Measurements from ENCODE around the gene CLEC2L. TPM values are rescaled to one million over a fixed set of nuclear protein-coding genes. Genes with fewer than 3 reads are reported as not detected.

The CLEC2L gene
- not detected for total RNA-seq
- long read RNA-seq, donor 1, result 0 reads
- long read RNA-seq, donor 2, result 0 reads

GRCh38 chr7:139523199-139523941 is at the start of gene CLEC2L:
TSS of gene CLEC2L (plus strand) at chr7:139523685. CDS start at chr7:139523928, 243 bp downstream.
- DNase-seq (no peak), ATAC-seq (peak; percentile 51)
- Histone ChIP-seq H3K4me3 (no peak within 1 kb of the TSS), H3K9me3 (no peaks in the 10 kb centered on the region), H3K36me3 (ENCODE audit: low read depth) (no peaks in the 10 kb centered on the region), H3K4me1 (ENCODE audit: low read depth) (no peaks in the 10 kb centered on the region)
- intact Hi-C loops (cut with DNase I, micrococcal nuclease), result no loop called here
- TF ChIP-seq CTCF (IDR thresholded peaks at IDR 0.05), result no peak

DNA sequence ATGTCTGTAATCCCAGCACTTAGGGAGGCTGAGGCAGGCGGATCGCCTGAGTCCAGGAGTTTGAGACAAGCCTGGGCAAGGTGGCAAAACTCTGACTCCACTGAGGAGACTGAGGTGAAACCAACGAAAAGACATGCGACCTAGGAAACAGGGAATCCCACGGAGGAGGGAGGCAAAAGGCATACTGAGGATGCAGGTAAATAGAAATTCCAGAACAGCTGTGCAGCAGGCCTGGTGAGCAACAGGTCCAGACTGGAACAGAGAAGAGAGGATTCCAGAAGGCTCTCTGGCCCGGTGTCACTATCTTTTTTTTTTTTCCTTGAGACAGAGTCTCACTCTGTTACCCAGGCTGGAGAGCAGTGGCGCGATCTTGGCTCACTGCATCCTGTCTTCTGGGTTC is 47.3 kb upstream of the CLEC2L start:
- ATAC-seq (no peak), DNase-seq (no peak)
- Histone ChIP-seq H3K36me3 (ENCODE audit: low read depth) (no peaks in the 10 kb centered on the region), H3K9me3 (peaks cover 6% of the 10 kb centered on the region), H3K4me1 (ENCODE audit: low read depth) (peaks cover 4% of the 10 kb centered on the region), H3K4me3 (no peak overlapping the region)
- intact Hi-C loops (cut with DNase I, micrococcal nuclease), result no loop called here
- TF ChIP-seq CTCF (IDR thresholded peaks at IDR 0.05), result no peak

GRCh38 chr7:139476891-139477290 is 46.6 kb upstream of the CLEC2L start:
- Histone ChIP-seq H3K4me3 (no peak overlapping the region), H3K9me3 (peaks cover 6% of the 10 kb centered on the region), H3K4me1 (ENCODE audit: low read depth) (peaks cover 4% of the 10 kb centered on the region), H3K36me3 (ENCODE audit: low read depth) (no peaks in the 10 kb centered on the region)
- intact Hi-C loops (cut with DNase I, micrococcal nuclease), result no loop called here
- ATAC-seq, result no peak
- no peak for DNase-seq
- TF ChIP-seq CTCF (IDR thresholded peaks at IDR 0.05), result no peak

DNA sequence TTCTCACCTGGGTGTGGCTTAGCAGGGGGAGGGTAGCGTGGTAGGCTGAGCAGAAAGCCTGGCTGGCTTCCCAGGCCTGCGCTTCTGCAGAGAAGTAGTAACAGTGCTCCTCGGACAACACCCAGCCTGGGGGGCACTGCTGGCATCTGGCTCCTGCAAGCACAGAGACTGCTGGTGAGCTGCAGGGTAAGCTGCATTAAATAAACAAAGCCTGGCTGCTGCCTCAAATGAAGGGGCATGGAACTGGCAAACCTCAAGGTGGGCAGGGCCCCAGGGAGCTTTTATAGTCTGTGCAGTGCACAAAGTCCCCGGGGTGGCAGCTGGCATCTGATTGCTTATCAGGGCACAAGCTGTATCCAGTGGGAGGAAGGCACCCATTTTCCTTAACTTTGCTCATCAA is 43.9 kb upstream of the CLEC2L start:
- H3K36me3 ChIP-seq (ENCODE audit: low read depth), result no peaks in the 10 kb centered on the region
- intact Hi-C loops (cut with DNase I, micrococcal nuclease), result no loop called here
- peak; percentile 68 for ATAC-seq
- no peak for TF ChIP-seq CTCF (IDR thresholded peaks at IDR 0.05)
- peak; percentile 51 to 64 (median 61) for DNase-seq
- no peaks in the 10 kb centered on the region for H3K9me3 ChIP-seq
- H3K4me1 ChIP-seq (ENCODE audit: low read depth), result peaks cover 18% of the 10 kb centered on the region
- no peak overlapping the region for H3K4me3 ChIP-seq

DNA sequence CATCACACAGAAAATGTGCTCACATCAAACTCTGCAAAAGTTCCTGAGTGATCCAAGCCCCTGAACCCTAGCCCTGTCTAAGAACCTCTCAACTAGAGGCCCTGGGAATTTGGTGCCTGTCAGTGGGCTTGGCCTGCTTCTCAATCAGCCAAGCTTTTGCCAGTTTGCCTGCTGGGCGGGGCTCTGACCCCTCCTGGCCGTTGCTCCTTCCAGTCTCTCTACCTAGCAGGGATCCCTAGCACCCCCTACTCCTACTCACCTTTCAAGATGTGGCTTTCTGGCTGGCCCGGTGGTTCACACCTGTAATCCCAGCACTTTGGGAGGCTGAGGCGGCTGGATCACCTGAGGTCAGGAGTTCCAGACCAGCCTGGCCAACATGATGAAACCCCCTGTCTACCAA is 42.1 kb upstream of the CLEC2L start:
- H3K9me3 ChIP-seq, result no peaks in the 10 kb centered on the region
- H3K4me1 ChIP-seq (ENCODE audit: low read depth), result peaks cover 18% of the 10 kb centered on the region
- no peak for ATAC-seq
- H3K36me3 ChIP-seq (ENCODE audit: low read depth), result no peaks in the 10 kb centered on the region
- no peak for TF ChIP-seq CTCF (IDR thresholded peaks at IDR 0.05)
- DNase-seq, result no peak
- H3K4me3 ChIP-seq, result no peak overlapping the region
- intact Hi-C loops (cut with DNase I, micrococcal nuclease), result no loop called here
